B cell (primary cell): ENCODE data around the gene MAPKBP1. TPM values are rescaled to one million over a fixed set of nuclear protein-coding genes. Genes with fewer than 3 reads are reported as not detected.

Experiments
- ATAC-seq: fragments of 200-7000 bp; cut with Tn5 transposase; one replicate; pipeline ENCODE4 v1.10.0; 2021; ENCODE audit warnings: low read depth, mild to moderate bottlenecking, moderate number of reproducible peaks, moderate library complexity
- CTCF ChIA-PET: fragments of 350-600 bp; sonication (Branson Sonifier 250); formaldehyde crosslinking; loops from one replicate; lab custom pipeline; 2021; ENCODE audit warnings: antibody characterized with exemption, inconsistent platforms; lab: Charles Lee
- POLR2A ChIA-PET: fragments of 350-600 bp; sonication (Branson Sonifier 250); formaldehyde crosslinking; loops from one replicate; lab custom pipeline; 2021; ENCODE audit warnings: antibody characterized with exemption; lab: Charles Lee
- DNase-seq: peaks from one replicate; pipeline ENCODE4 v3.0.0; 2013
- H2AFZ ChIP-seq: 2 replicates; pipeline ENCODE4 v1.6.1; 2012; ENCODE audit warnings: mild to moderate bottlenecking, low read depth, low read length; ENCODE audit not compliant: insufficient read depth, poor library complexity, severe bottlenecking
- H3K27ac ChIP-seq, 2 donors: 1 replicate in 1 of 2; 2 replicates in 1 of 2; pipeline ENCODE4 v1.5.1; 2012 to 2013; ENCODE audit warnings: low read length in 2 of 2, mild to moderate bottlenecking in 2 of 2, moderate library complexity in 1 of 2
- H3K27me3 ChIP-seq, 4 experiments: fragments of 200-600 bp in 1 of 4; sonication (generic) in 1 of 4; replicated peaks in 1 of 4; 1 replicate in 2 of 4; 2 replicates in 2 of 4; pipeline versions ENCODE4 v1.6.1 to v1.7.0; 2013 to 2016; ENCODE audit warnings: low read length in 3 of 4, mild to moderate bottlenecking in 2 of 4, mixed read lengths in 1 of 4, moderate library complexity in 1 of 4; ENCODE audit not compliant: insufficient read depth in 4 of 4, control insufficient read depth in 3 of 4; ENCODE audit errors: control extremely low read depth in 1 of 4
- H3K36me3 ChIP-seq, 2 experiments: replicated peaks in 1 of 2; 1 replicate in 1 of 2; 2 replicates in 1 of 2; pipeline versions ENCODE4 v1.6.1 to v1.7.1; 2013; ENCODE audit warnings: low read length in 1 of 2; ENCODE audit not compliant: insufficient read depth in 2 of 2, control insufficient read depth in 1 of 2; ENCODE audit errors: control extremely low read depth in 1 of 2, extremely low read depth in 1 of 2
- H3K4me1 ChIP-seq, 2 donors: fragments of 200-600 bp in 1 of 2; sonication (generic) in 1 of 2; 1 replicate in 1 of 2; 2 replicates in 1 of 2; pipeline versions ENCODE4 v1.5.1 to v1.6.1; 2013 to 2017; ENCODE audit warnings: low read length in 2 of 2; ENCODE audit not compliant: control insufficient read depth in 2 of 2, insufficient read depth in 2 of 2
- H3K4me2 ChIP-seq: replicated peaks from 2 replicates; pipeline ENCODE3; 2012; ENCODE audit warnings: mild to moderate bottlenecking, low read depth, low read length; ENCODE audit not compliant: poor library complexity, severe bottlenecking
- H3K4me3 ChIP-seq, 5 experiments: fragments of 200-600 bp in 1 of 5; sonication (generic) in 1 of 5; 1 replicate in 3 of 5; 2 replicates in 2 of 5; pipeline versions ENCODE4 v1.5.1 to v1.7.0; 2011 to 2016; ENCODE audit warnings: low read length in 4 of 5, mild to moderate bottlenecking in 4 of 5, low read depth in 2 of 5, control low read depth in 1 of 5, moderate library complexity in 1 of 5; ENCODE audit not compliant: insufficient read depth in 1 of 5; ENCODE audit errors: control extremely low read depth in 1 of 5, extremely low read depth in 1 of 5
- H3K79me2 ChIP-seq: fragments of 200-600 bp; sonication (generic); one replicate; pipeline ENCODE4 v1.6.0; 2016; ENCODE audit warnings: low read length; ENCODE audit not compliant: control insufficient read depth, insufficient read depth
- H3K9ac ChIP-seq: fragments of 200-600 bp; sonication (generic); 2 replicates; pipeline ENCODE4 v1.6.1; 2017; ENCODE audit warnings: mild to moderate bottlenecking, low read length, moderate library complexity
- H3K9me3 ChIP-seq, 3 donors: one replicate each; pipeline versions ENCODE4 v1.6.1 to v1.7.1; 2013; ENCODE audit warnings: low read length in 2 of 3; ENCODE audit not compliant: control insufficient read depth in 2 of 3, insufficient read depth in 1 of 3; ENCODE audit errors: control extremely low read depth in 1 of 3
- H4K20me1 ChIP-seq: 2 replicates; pipeline ENCODE4 v1.6.0; 2012; ENCODE audit warnings: mild to moderate bottlenecking, low read length; ENCODE audit not compliant: insufficient read depth, control insufficient read depth, poor library complexity, severe bottlenecking
- H3K27ac Mint-ChIP-seq: one replicate; pipeline ENCODE4 v1.8.0; 2021; ENCODE audit warnings: mixed read lengths
- H3K27me3 Mint-ChIP-seq: one replicate; pipeline ENCODE4 v1.8.0; 2021; ENCODE audit warnings: mixed read lengths
- H3K4me1 Mint-ChIP-seq: one replicate; pipeline ENCODE4 v1.8.0; 2021; ENCODE audit warnings: mixed read lengths
- H3K4me3 Mint-ChIP-seq: one replicate; pipeline ENCODE4 v1.8.0; 2021; ENCODE audit warnings: mixed read lengths
- H3K9me3 Mint-ChIP-seq: one replicate; pipeline ENCODE4 v1.8.0; 2022; ENCODE audit warnings: mixed read lengths; ENCODE audit not compliant: insufficient read depth
- EZH2 ChIP-seq: IDR thresholded peaks from 2 replicates; pipeline ENCODE4 v1.6.1; 2012; ENCODE audit warnings: borderline replicate concordance, low read depth, mild to moderate bottlenecking, moderate library complexity, low read length; ENCODE audit not compliant: insufficient read depth, poor library complexity, severe bottlenecking
- WGBS: methylation state at CpG from one replicate; pipeline ENCODE4 v1.1.5; 2013; ENCODE audit warnings: missing lambda C conversion rate; ENCODE audit not compliant: insufficient coverage; 5-methylcytosine and 5-hydroxymethylcytosine counted together
- intact Hi-C: fragments of 100-400 bp; cut with micrococcal nuclease; formaldehyde crosslinking; loops from one replicate; pipeline ENCODE4 v1.10.0; 2022
- polyA plus RNA-seq: library from polyadenylated mRNA; depleted of rRNA; stranded (reverse); fragments of >200 nt; gene quantifications from 2 replicates; pipeline ENCODE4 v1.2.3, GENCODE V29; 2012
- total RNA-seq, 2 donors: library from RNA; stranded (reverse); fragments of 120-200 nt in 1 of 2; gene quantifications; 1 replicate in 1 of 2; 2 replicates in 1 of 2; pipeline versions ENCODE4 v1.2.3 to v1.2.4, GENCODE V29; 2013 to 2022
- TF ChIP-seq, protein P1 (sequence below): fragments of 200-600 bp; IDR thresholded peaks from one replicate; pipeline ENCODE4 v1.8.0; 2022; ENCODE audit warnings: antibody characterized with exemption, mild to moderate bottlenecking

MAPKBP1 gene
- total and polyA plus RNA-seq, 2 donors (not counting 1 experiment from before 2014, with no cell fraction given): 14.1 to 59.2 TPM

DNA sequence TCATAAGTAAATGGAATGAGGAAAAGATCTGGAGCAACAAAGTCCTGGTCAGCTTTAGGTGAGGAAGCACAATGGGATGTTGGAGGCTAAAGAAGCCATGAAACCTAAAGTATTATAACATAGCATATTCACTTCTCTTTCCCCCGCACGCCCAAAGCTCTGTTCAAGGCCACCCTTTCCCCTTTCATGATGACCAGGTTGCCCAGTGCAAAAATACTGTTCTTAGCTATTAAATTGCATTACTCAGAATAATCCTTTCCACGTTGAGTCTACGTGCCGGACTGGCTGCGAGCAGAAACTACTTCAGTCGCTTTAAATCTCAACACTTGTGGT, 589 bp upstream of the MAPKBP1 start:
- H3K4me3 Mint-ChIP-seq: peak overlapping the region; percentile 99
- H2AFZ ChIP-seq: peak overlapping the region; percentile 82
- peaks cover 30 to 32% of the 10 kb centered on the region in 2 donors for H3K4me1 ChIP-seq
- intact Hi-C loops: loop anchor here (1.0 to 5.0 kb wide), 12 partner anchors 10 to 869 kb away; partner anchors contain the start of genes EHD4, INO80, JMJD7 and MGA
- peak overlapping the region; percentile 75 to 82 (median 78) for H3K4me3 ChIP-seq
- no peaks in the 10 kb centered on the region for H4K20me1 ChIP-seq
- WGBS: 17% methylated on average over 3 of the region's 7 CpGs
- H3K27ac Mint-ChIP-seq: peak overlapping the region; percentile 96
- ATAC-seq (no peak), DNase-seq (no peak)
- ChIA-PET POLR2A (interaction anchor here (0.9 to 2.0 kb wide), 7 partner anchors 9 to 121 kb away, joined by 4 to 14 read pairs (median 6); partner anchors contain the start of gene MGA), CTCF (interaction anchor here (0.5 to 20.0 kb wide), 32 partner anchors 9 to 1391 kb away, joined by 3 to 716 read pairs (median 8); partner anchors contain the start of genes EHD4, JMJD7, KNSTRN and MGA)
- H3K27ac ChIP-seq: peak overlapping the region; percentile 62 to 71
- H3K27me3 ChIP-seq: no peaks in the 10 kb centered on the region
- H3K27me3 Mint-ChIP-seq: no peaks in the 10 kb centered on the region
- peak overlapping the region; percentile 87 for H3K9ac ChIP-seq
- peaks cover 54% of the 10 kb centered on the region for H3K4me1 Mint-ChIP-seq
- TF ChIP-seq EZH2: no peak
- TF ChIP-seq, protein P1, sequence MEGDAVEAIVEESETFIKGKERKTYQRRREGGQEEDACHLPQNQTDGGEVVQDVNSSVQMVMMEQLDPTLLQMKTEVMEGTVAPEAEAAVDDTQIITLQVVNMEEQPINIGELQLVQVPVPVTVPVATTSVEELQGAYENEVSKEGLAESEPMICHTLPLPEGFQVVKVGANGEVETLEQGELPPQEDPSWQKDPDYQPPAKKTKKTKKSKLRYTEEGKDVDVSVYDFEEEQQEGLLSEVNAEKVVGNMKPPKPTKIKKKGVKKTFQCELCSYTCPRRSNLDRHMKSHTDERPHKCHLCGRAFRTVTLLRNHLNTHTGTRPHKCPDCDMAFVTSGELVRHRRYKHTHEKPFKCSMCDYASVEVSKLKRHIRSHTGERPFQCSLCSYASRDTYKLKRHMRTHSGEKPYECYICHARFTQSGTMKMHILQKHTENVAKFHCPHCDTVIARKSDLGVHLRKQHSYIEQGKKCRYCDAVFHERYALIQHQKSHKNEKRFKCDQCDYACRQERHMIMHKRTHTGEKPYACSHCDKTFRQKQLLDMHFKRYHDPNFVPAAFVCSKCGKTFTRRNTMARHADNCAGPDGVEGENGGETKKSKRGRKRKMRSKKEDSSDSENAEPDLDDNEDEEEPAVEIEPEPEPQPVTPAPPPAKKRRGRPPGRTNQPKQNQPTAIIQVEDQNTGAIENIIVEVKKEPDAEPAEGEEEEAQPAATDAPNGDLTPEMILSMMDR: no peak
- no peaks in the 10 kb centered on the region for H3K9me3 ChIP-seq
- H3K9me3 Mint-ChIP-seq: no peaks in the 10 kb centered on the region
- peak overlapping the region; percentile 89 for H3K4me2 ChIP-seq
- H3K79me2 ChIP-seq: peaks cover 36% of the 10 kb centered on the region
- H3K36me3 ChIP-seq: no peaks in the 10 kb centered on the region

DNA sequence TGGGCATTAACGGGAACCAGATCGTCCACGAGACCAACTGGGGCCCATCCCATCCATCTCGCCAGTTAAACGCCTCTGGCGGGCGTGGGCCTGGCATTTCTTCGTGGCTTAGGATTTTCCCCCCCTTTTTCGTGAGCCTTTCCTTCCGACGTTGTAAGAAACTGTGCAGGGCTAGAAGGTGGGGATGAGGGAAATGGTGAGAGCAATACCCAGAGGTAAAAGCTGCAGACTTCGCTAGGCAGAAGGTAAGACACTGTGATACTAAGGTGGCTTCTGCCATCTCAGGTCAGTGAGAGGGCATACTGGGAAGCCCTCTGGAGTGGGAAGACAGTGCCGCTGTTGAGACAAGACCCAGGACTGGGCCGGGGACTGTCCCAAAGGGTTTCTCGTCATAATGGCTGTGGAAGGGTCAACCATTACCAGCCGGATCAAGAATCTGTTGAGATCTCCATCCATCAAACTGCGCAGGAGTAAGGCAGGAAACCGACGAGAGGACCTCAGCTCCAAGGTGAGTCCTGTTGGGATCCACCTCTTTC, 666 bp downstream of the MAPKBP1 start:
- 15% methylated on average over 17 of the region's 19 CpGs for WGBS

More for the DNA sequence above, 666 bp downstream of the MAPKBP1 start:
- H3K4me1 Mint-ChIP-seq: peaks cover 62% of the 10 kb centered on the region
- ATAC-seq (no peak), DNase-seq (no peak)
- H3K9me3 ChIP-seq: no peaks in the 10 kb centered on the region
- H3K27ac Mint-ChIP-seq: peak overlapping the region; percentile 96
- peak overlapping the region; percentile 75 to 87 (median 78) for H3K4me3 ChIP-seq
- H3K4me2 ChIP-seq: peak overlapping the region; percentile 89
- peaks cover 45% of the 10 kb centered on the region for H3K79me2 ChIP-seq
- peak overlapping the region; percentile 62 to 71 for H3K27ac ChIP-seq
- peaks cover 30 to 32% of the 10 kb centered on the region in 2 donors for H3K4me1 ChIP-seq
- TF ChIP-seq EZH2: no peak
- CTCF ChIA-PET: interaction anchor here (0.5 to 20.0 kb wide), 17 partner anchors 8 to 309 kb away, joined by 3 to 716 read pairs (median 19); partner anchors contain the start of gene JMJD7
- no peaks in the 10 kb centered on the region for H3K27me3 Mint-ChIP-seq
- H3K9me3 Mint-ChIP-seq: no peaks in the 10 kb centered on the region
- intact Hi-C loops: loop anchor here (1.0 to 5.0 kb wide), 12 partner anchors 8 to 870 kb away; partner anchors contain the start of genes EHD4, INO80, JMJD7 and MGA
- POLR2A ChIA-PET: interaction anchor here (1.1 to 2.0 kb wide), 6 partner anchors 8 to 120 kb away, joined by 4 to 14 read pairs (median 6); partner anchors contain the start of gene MGA
- H2AFZ ChIP-seq: peak overlapping the region; percentile 82
- no peaks in the 10 kb centered on the region for H4K20me1 ChIP-seq
- H3K4me3 Mint-ChIP-seq: peak overlapping the region; percentile 99
- no peaks in the 10 kb centered on the region for H3K27me3 ChIP-seq
- peak overlapping the region; percentile 87 for H3K9ac ChIP-seq
- H3K36me3 ChIP-seq: no peaks in the 10 kb centered on the region
